ENCODE data around the gene MYADM.

Gene MYADM

DNA sequence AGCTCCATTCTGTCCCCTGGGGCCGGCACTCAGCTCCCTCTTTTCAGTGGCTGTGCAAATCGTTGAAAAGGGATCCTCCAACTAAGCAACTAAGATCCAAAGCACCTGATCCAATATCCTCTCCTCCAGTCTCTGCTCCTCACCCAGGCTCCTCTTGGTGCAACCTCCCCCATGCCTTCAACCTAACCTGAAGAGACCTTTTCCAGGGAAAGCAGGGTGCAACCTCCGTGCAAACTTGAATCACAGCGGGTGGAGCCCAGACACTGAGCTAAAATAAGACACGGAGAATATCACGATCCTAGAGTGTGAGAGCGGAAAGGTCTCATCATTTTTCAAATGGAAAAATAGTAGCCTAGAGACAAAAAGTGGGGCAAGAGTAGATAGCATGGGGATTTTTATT lies 49.7 kb downstream of the MYADM start:
- DNase-seq, result no peak
